Measurements from ENCODE around the gene PHC3. TPM values are rescaled to one million over a fixed set of nuclear protein-coding genes. Genes with fewer than 3 reads are reported as not detected.

PHC3 gene
- total and polyA plus RNA-seq, 2 of the 13 experiments (the other 11 are each of a cell fraction or from before 2014, with no cell fraction given): 24.1 to 49.0 TPM

- TF ChIP-seq, protein P1, sequence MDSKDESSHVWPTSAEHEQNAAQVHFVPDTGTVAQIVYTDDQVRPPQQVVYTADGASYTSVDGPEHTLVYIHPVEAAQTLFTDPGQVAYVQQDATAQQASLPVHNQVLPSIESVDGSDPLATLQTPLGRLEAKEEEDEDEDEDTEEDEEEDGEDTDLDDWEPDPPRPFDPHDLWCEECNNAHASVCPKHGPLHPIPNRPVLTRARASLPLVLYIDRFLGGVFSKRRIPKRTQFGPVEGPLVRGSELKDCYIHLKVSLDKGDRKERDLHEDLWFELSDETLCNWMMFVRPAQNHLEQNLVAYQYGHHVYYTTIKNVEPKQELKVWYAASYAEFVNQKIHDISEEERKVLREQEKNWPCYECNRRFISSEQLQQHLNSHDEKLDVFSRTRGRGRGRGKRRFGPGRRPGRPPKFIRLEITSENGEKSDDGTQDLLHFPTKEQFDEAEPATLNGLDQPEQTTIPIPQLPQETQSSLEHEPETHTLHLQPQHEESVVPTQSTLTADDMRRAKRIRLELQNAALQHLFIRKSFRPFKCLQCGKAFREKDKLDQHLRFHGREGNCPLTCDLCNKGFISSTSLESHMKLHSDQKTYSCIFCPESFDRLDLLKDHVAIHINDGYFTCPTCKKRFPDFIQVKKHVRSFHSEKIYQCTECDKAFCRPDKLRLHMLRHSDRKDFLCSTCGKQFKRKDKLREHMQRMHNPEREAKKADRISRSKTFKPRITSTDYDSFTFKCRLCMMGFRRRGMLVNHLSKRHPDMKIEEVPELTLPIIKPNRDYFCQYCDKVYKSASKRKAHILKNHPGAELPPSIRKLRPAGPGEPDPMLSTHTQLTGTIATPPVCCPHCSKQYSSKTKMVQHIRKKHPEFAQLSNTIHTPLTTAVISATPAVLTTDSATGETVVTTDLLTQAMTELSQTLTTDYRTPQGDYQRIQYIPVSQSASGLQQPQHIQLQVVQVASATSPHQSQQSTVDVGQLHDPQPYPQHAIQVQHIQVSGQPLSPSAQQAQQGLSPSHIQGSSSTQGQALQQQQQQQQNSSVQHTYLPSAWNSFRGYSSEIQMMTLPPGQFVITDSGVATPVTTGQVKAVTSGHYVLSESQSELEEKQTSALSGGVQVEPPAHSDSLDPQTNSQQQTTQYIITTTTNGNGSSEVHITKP (CRISPR knock-in tag; IDR thresholded peaks at IDR 0.05; ENCODE audit: low read depth): no peak; the same call in 1 of the 2 replicates
- TF ChIP-seq AHR (CRISPR knock-in tag; IDR thresholded peaks at IDR 0.05) (no peak), SMAD1 (CRISPR knock-in tag; IDR thresholded peaks at IDR 0.05; ENCODE audit: borderline replicate concordance, low read depth) (peak; percentile 69; the same call in 1 of the 2 replicates), ZNF331 (CRISPR knock-in tag; IDR thresholded peaks at IDR 0.05) (no peak), SKIL (CRISPR knock-in tag; IDR thresholded peaks at IDR 0.05; ENCODE audit: borderline replicate concordance) (no peak), ZSCAN29 (CRISPR knock-in tag; conservative IDR thresholded peaks at IDR 0.05) (0 out of 2 replicates have a peak, but pooled peaks have one; percentile 30), ZFYVE20 (CRISPR knock-in tag; IDR thresholded peaks at IDR 0.05; ENCODE audit: borderline replicate concordance, low read depth) (no peak), NR1H2 (CRISPR knock-in tag; IDR thresholded peaks at IDR 0.05; ENCODE audit: borderline replicate concordance, low read depth) (0 out of 2 replicates have a peak, but pooled peaks have one; percentile 20), ZNF276 (CRISPR knock-in tag; IDR thresholded peaks at IDR 0.05; ENCODE audit: low read depth) (peak; percentile 81; the same call in 1 of the 2 replicates)
- TF ChIP-seq, protein P2, sequence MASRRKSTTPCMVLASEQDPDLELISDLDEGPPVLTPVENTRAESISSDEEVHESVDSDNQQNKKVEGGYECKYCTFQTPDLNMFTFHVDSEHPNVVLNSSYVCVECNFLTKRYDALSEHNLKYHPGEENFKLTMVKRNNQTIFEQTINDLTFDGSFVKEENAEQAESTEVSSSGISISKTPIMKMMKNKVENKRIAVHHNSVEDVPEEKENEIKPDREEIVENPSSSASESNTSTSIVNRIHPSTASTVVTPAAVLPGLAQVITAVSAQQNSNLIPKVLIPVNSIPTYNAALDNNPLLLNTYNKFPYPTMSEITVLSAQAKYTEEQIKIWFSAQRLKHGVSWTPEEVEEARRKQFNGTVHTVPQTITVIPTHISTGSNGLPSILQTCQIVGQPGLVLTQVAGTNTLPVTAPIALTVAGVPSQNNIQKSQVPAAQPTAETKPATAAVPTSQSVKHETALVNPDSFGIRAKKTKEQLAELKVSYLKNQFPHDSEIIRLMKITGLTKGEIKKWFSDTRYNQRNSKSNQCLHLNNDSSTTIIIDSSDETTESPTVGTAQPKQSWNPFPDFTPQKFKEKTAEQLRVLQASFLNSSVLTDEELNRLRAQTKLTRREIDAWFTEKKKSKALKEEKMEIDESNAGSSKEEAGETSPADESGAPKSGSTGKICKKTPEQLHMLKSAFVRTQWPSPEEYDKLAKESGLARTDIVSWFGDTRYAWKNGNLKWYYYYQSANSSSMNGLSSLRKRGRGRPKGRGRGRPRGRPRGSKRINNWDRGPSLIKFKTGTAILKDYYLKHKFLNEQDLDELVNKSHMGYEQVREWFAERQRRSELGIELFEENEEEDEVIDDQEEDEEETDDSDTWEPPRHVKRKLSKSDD (CRISPR knock-in tag; IDR thresholded peaks at IDR 0.05; ENCODE audit: low read depth): peak; percentile 46; the same call in 1 of the 2 replicates
These were observed at the start of gene PHC3 (continued) for GRCh38 chr3:170180908-170181885.
